T-cell (primary cell): ENCODE measurements around the gene FDXACB1. TPM values are rescaled to one million over a fixed set of nuclear protein-coding genes. Genes with fewer than 3 reads are reported as not detected.
A peak's percentile ranks its signal among the peaks of the same experiment; 100 is the strongest.

Experiments used
- ATAC-seq, 4 experiments: fragments of 200-7000 bp in 3 of 4; fragments of 150-1000 bp in 1 of 4; cut with Tn5 transposase; replicated peaks in 1 of 4; 1 replicate in 3 of 4; 2 replicates in 1 of 4; pipeline ENCODE4 v1.10.0; 2021; ENCODE audit warnings: moderate library complexity in 3 of 4, mild to moderate bottlenecking in 2 of 4, moderate number of reproducible peaks in 1 of 4
- CTCF ChIA-PET, 2 donors: fragments of 300-600 bp; sonication (Branson Sonifier 250); formaldehyde crosslinking; loops; one replicate each; lab custom pipeline; 2022; ENCODE audit warnings: antibody characterized with exemption in 2 of 2; lab: Charles Lee
- POLR2A ChIA-PET, 2 donors: fragments of 300-600 bp; sonication (Branson Sonifier 250); formaldehyde crosslinking; loops; one replicate each; lab custom pipeline; 2022; ENCODE audit warnings: antibody characterized with exemption in 2 of 2; lab: Charles Lee
- DNase-seq, 35 experiments: peaks; one replicate each; pipeline versions ENCODE4 v3.0.0 to v3.0.0-alpha.2; 2013 to 2023
- H3K27ac ChIP-seq: one replicate; pipeline ENCODE4 v1.5.1; 2013; ENCODE audit warnings: low read length
- H3K27me3 ChIP-seq, 2 experiments: replicated peaks in 1 of 2; 1 replicate in 1 of 2; 2 replicates in 1 of 2; pipeline versions ENCODE4 v1.6.1 to v1.7.0; 2013; ENCODE audit warnings: low read length in 1 of 2, mixed read lengths in 1 of 2; ENCODE audit not compliant: control insufficient read depth in 2 of 2, insufficient read depth in 2 of 2; ENCODE audit errors: extremely low read depth in 1 of 2
- H3K36me3 ChIP-seq, 2 donors: 1 replicate in 1 of 2; 2 replicates in 1 of 2; pipeline versions ENCODE4 v1.6.1 to v1.7.0; 2013; ENCODE audit warnings: low read length in 1 of 2; ENCODE audit not compliant: control insufficient read depth in 2 of 2, insufficient read depth in 1 of 2; ENCODE audit errors: extremely low read depth in 1 of 2
- H3K4me1 ChIP-seq, 2 experiments: 1 replicate in 1 of 2; 2 replicates in 1 of 2; pipeline versions ENCODE4 v1.6.1 to v1.7.0; 2013; ENCODE audit warnings: low read length in 2 of 2, mixed read lengths in 1 of 2; ENCODE audit not compliant: insufficient read depth in 2 of 2, control insufficient read depth in 1 of 2; ENCODE audit errors: extremely low read depth in 1 of 2
- H3K4me3 ChIP-seq, 2 donors: 1 replicate in 1 of 2; 2 replicates in 1 of 2; pipeline versions ENCODE4 v1.5.1 to v1.7.0; 2013; ENCODE audit warnings: mild to moderate bottlenecking in 2 of 2, low read length in 1 of 2, moderate library complexity in 1 of 2; ENCODE audit not compliant: control insufficient read depth in 1 of 2; ENCODE audit errors: extremely low read depth in 1 of 2
- H3K9me3 ChIP-seq: 2 replicates; pipeline ENCODE4 v1.7.0; 2013
- H3K27ac Mint-ChIP-seq, 2 donors: one replicate each; pipeline ENCODE4 v1.8.0; 2020 to 2021; ENCODE audit warnings: mild to moderate bottlenecking in 2 of 2, mixed read lengths in 2 of 2
- H3K27me3 Mint-ChIP-seq, 2 donors: one replicate each; pipeline ENCODE4 v1.8.0; 2021 to 2022; ENCODE audit warnings: mixed read lengths in 2 of 2
- H3K36me3 Mint-ChIP-seq: one replicate; pipeline ENCODE4 v1.8.0; 2021; ENCODE audit warnings: mixed read lengths
- H3K4me1 Mint-ChIP-seq, 3 donors: one replicate each; pipeline ENCODE4 v1.8.0; 2020 to 2022; ENCODE audit warnings: mixed read lengths in 3 of 3, mild to moderate bottlenecking in 1 of 3
- H3K4me3 Mint-ChIP-seq, 3 donors: one replicate each; pipeline ENCODE4 v1.8.0; 2020 to 2022; ENCODE audit warnings: mild to moderate bottlenecking in 3 of 3, mixed read lengths in 3 of 3, moderate library complexity in 3 of 3
- H3K9me3 Mint-ChIP-seq, 3 donors: one replicate each; pipeline ENCODE4 v1.8.0; 2020 to 2022; ENCODE audit warnings: mixed read lengths in 3 of 3
- WGBS: methylation state at CpG from one replicate; pipeline ENCODE4 v1.1.5; 2013; ENCODE audit warnings: missing lambda C conversion rate; ENCODE audit not compliant: insufficient coverage; 5-methylcytosine and 5-hydroxymethylcytosine counted together
- total RNA-seq, 35 experiments: library from RNA in 6 of 35; stranded (reverse) in 6 of 35; fragments of 120-200 nt in 1 of 35; gene quantifications; one replicate each; pipeline versions ENCODE4 v1.2.1 to v1.2.4 and lab custom pipeline; 2013 to 2026

FDXACB1 gene
- total RNA-seq, 5 donors from 2014 or later (not counting 1 experiment from before 2014, with no cell fraction given): 3.8 to 6.0 (median 4.3) TPM

DNA sequence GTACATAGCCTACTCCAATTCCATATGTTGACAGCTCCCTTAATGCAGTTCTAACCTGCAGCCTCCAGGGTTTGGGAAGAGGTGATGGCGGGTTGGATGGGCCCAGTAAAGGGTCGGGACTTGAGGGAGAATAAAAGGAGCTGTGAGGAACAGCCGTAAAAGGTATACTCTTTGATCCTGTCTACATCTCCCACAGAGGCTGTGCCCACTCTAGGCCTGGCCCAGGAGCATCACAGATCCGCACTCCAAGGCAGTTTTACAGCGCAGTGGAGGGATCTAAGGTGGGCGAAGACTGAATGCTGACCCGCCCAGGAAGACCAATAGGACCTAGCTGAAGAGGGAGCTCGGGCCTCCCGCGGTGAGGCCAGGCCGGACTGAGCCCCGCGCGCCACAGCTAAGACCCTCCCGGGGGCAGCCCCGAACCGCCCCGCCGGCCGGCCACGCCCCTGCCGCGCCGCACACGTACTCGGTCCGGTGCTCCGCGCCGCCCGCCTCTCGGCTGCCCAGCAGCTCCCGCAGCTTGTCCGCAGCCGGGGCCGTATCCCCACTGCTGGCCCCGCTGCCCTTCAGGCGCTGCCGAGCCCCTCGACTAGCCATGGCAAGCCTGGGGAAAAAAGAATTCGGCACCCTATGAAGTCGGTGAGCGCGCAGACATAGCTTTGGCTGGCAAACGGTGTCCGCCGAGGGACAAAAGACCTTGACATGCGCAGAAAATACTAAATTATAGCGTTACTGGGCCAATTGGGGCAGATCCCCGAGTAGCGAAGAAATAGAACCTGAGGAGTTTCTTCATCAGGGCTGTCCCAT is 7.9 kb downstream of the FDXACB1 start, which contains the start of gene ALG9:
Gene ALG9, minus strand, starts transcription at position 696 of the 807 bp plus-strand sequence. Its CDS starts 99 bp downstream, at position 597.
- POLR2A ChIA-PET: interaction anchor here (0.6 to 1.8 kb wide), 8 partner anchors 11 to 274 kb away, joined by 3 to 16 read pairs (median 6); partner anchors contain the start of gene DIXDC1 (in 1 of the 2)

GRCh38 chr11:111870522-111870885 is 8.5 kb downstream of the FDXACB1 start:
- no peak for ATAC-seq
- H3K4me3 ChIP-seq: peak overlapping the region; percentile 72 to 79
- peaks cover 0 to 39% of the 10 kb centered on the region in 2 donors for H3K36me3 ChIP-seq
- CTCF ChIA-PET: interaction anchor here (0.6 to 2.8 kb wide), 10 partner anchors 11 to 1575 kb away, joined by 3 to 20 read pairs (median 6); partner anchors contain the start of genes CFAP68 (in 1 of the 2) and PPP2R1B (in 1 of the 2)
- H3K9me3 ChIP-seq: no peaks in the 10 kb centered on the region
- Mint-ChIP-seq H3K4me1 (peaks cover 18 to 26% (median 22%) of the 10 kb centered on the region in 3 donors), H3K27me3 (no peaks in the 10 kb centered on the region), H3K27ac (peak overlapping the region; percentile 85 to 89), H3K36me3 (peaks cover 34% of the 10 kb centered on the region), H3K4me3 (peak overlapping the region; percentile 90 to 94 (median 91)), H3K9me3 (no peaks in the 10 kb centered on the region)
- H3K4me1 ChIP-seq: peaks cover 4 to 8% of the 10 kb centered on the region in 2 experiments
- H3K27ac ChIP-seq: peak overlapping the region; percentile 76
- POLR2A ChIA-PET: interaction anchor here (0.6 to 1.2 kb wide), 4 partner anchors 67 to 204 kb away, joined by 3 to 16 read pairs (median 12); partner anchors contain the start of gene DIXDC1 (in 1 of the 2)
- no peak for DNase-seq
- no peaks in the 10 kb centered on the region for H3K27me3 ChIP-seq

More for the DNA sequence above, 7.9 kb downstream of the FDXACB1 start, which contains the start of gene ALG9:
- Histone ChIP-seq H3K9me3 (no peaks in the 10 kb centered on the region), H3K4me1 (peaks cover 4 to 8% of the 10 kb centered on the region in 2 experiments), H3K36me3 (peaks cover 0 to 41% of the 10 kb centered on the region in 2 donors), H3K27ac (peak within 1 kb of the TSS; percentile 76), H3K27me3 (no peaks in the 10 kb centered on the region), H3K4me3 (peak within 1 kb of the TSS; percentile 72 to 79)
- H3K36me3 Mint-ChIP-seq: peaks cover 33% of the 10 kb centered on the region
- H3K4me1 Mint-ChIP-seq: peaks cover 18 to 26% (median 22%) of the 10 kb centered on the region in 3 donors
- no peaks in the 10 kb centered on the region for H3K27me3 Mint-ChIP-seq
- DNase-seq: peak; percentile 71 to 92 (median 86)
- peak within 1 kb of the TSS; percentile 90 to 94 (median 91) for H3K4me3 Mint-ChIP-seq
- under 1% methylated on average over 48 of the region's 51 CpGs for WGBS
- peak within 1 kb of the TSS; percentile 93 to 94 for H3K27ac Mint-ChIP-seq
- CTCF ChIA-PET: interaction anchor here (0.5 to 2.8 kb wide), 17 partner anchors 9 to 1442 kb away, joined by 3 to 20 read pairs (median 4); partner anchors contain the start of genes CFAP68 (in 1 of the 2) and PPP2R1B (in 1 of the 2)
- peak; percentile 89 to 91 (median 90) for ATAC-seq
- H3K9me3 Mint-ChIP-seq: no peaks in the 10 kb centered on the region

DNA sequence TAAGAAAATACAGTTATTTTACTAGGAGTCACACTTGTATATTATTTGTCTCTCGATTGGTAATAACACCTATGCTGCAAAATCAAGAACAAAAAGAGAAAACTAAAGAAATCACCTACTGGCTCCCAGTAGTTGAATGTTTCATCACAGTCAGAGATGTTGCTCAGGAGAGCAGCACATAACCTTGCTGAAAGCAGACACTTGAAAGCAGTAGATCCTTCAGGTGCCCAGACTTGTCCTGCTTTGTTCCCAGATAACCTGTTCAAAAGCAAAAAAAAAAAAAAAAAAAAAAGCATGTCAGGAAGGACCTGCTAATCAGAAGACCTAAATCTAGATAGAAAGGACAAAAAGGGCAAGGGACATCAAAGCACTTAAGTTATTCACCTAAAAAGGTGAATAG is 8.9 kb downstream of the FDXACB1 start:
- Histone ChIP-seq H3K4me3 (no peak overlapping the region), H3K36me3 (peaks cover 0 to 37% of the 10 kb centered on the region in 2 donors), H3K27me3 (no peaks in the 10 kb centered on the region), H3K4me1 (peaks cover 4 to 8% of the 10 kb centered on the region in 2 experiments), H3K27ac (peak overlapping the region; percentile 76), H3K9me3 (no peaks in the 10 kb centered on the region)
- no peaks in the 10 kb centered on the region for H3K9me3 Mint-ChIP-seq
- H3K4me1 Mint-ChIP-seq: peaks cover 18 to 26% (median 22%) of the 10 kb centered on the region in 3 donors
- ATAC-seq: no peak
- no peak overlapping the region for H3K27ac Mint-ChIP-seq
- H3K4me3 Mint-ChIP-seq: peak overlapping the region; percentile 32 to 91 (median 34)
- H3K27me3 Mint-ChIP-seq: no peaks in the 10 kb centered on the region
- WGBS: no CpG with 5 or more reads among the region's 1 CpG
- no peak for DNase-seq
- H3K36me3 Mint-ChIP-seq: peaks cover 37% of the 10 kb centered on the region
- CTCF ChIA-PET: interaction anchor here (0.6 to 2.8 kb wide), 9 partner anchors 11 to 1574 kb away, joined by 3 to 20 read pairs (median 5); partner anchors contain the start of genes CFAP68 (in 1 of the 2) and PPP2R1B (in 1 of the 2)
- POLR2A ChIA-PET: interaction anchor here (0.6 to 1.2 kb wide), 4 partner anchors 67 to 205 kb away, joined by 3 to 16 read pairs (median 12); partner anchors contain the start of gene DIXDC1 (in 1 of the 2)

DNA sequence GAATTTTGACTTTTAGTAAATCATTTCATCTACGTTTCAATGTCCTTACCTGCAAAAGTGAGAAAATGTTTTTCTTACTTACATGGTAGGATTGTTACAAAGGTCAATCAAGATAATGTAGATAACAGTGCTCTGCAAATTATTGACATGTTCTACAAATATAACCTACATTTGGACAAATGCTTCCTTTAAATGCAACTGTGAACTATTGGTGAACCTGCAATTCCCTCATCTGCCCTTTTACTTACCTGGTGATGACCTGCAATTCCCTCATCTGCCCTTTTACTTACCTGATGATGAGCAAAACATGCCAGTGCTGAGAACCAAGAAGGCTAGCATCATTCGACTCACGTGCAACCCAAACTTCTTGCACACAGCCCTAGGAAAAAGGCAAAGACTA is 18.7 kb downstream of the FDXACB1 start:
- Histone ChIP-seq H3K9me3 (no peaks in the 10 kb centered on the region), H3K36me3 (peaks cover 14 to 61% of the 10 kb centered on the region in 2 donors), H3K27me3 (no peaks in the 10 kb centered on the region), H3K27ac (no peak overlapping the region), H3K4me3 (no peak overlapping the region), H3K4me1 (no peaks in the 10 kb centered on the region)
- Mint-ChIP-seq H3K27me3 (no peaks in the 10 kb centered on the region), H3K4me3 (no peak overlapping the region), H3K4me1 (no peaks in the 10 kb centered on the region), H3K9me3 (no peaks in the 10 kb centered on the region), H3K36me3 (peaks cover 53% of the 10 kb centered on the region), H3K27ac (no peak overlapping the region)
- no CpG with 5 or more reads among the region's 3 CpGs for WGBS
- POLR2A ChIA-PET: no interaction called here
- CTCF ChIA-PET: interaction anchor here (0.8 to 1.6 kb wide), 3 partner anchors 14 to 99 kb away, joined by 3 to 4 read pairs (median 3); no protein-coding TSS in a partner anchor
- ATAC-seq (no peak), DNase-seq (no peak)

DNA sequence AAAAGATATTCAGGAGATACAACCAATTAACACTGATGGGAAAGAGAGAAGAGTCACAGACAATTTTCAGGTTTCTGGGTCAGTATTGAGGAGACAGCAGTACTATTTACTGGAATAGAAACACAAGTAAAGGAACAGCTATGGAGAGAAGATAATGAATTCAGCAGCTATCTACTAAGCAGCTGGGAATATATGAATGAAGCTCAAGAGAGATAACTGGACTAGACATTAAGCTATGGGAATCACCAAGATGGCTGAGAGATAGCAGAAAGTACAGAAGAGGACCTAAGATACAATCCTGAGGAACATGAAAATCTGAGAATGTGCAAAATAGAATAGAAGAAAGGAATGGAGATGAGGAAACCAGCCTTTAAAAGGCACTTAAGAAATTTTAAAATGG is 23.5 kb downstream of the FDXACB1 start:
- ATAC-seq (no peak), DNase-seq (no peak)
- ChIA-PET CTCF (interaction anchor here (0.6 to 0.9 kb wide), 2 partner anchors 9 to 217 kb away, joined by 3 read pairs; no protein-coding TSS in a partner anchor), POLR2A (no interaction called here)
- H3K4me3 Mint-ChIP-seq: no peak overlapping the region
- H3K36me3 Mint-ChIP-seq: peaks cover 66% of the 10 kb centered on the region
- H3K27me3 ChIP-seq: no peaks in the 10 kb centered on the region
- H3K27ac ChIP-seq: no peak overlapping the region
- H3K4me1 Mint-ChIP-seq: no peaks in the 10 kb centered on the region
- no peaks in the 10 kb centered on the region for H3K9me3 Mint-ChIP-seq
- H3K27ac Mint-ChIP-seq: no peak overlapping the region
- no peaks in the 10 kb centered on the region for H3K4me1 ChIP-seq
- H3K27me3 Mint-ChIP-seq: no peaks in the 10 kb centered on the region
- no peak overlapping the region for H3K4me3 ChIP-seq
- no peaks in the 10 kb centered on the region for H3K9me3 ChIP-seq
- peaks cover 16 to 64% of the 10 kb centered on the region in 2 donors for H3K36me3 ChIP-seq

DNA sequence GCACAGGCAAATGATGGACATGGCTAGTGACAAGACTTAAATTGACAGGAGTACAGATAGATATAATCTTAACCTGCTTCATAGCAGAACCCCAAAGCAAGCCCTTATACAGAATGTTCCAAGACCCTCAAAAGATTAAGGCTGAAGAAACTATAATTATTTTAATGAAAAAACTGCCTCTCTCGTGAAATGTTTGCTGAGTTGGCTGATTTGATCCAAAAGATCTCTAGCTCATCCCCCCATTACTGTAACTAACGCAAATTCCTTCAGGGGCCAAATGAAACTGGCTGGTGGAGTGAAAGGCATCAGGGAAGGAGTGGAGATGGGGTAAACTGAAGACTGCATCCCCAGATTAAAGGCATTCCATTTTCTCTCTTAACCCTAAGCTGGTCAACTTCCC is 26.9 kb downstream of the FDXACB1 start:
- Mint-ChIP-seq H3K4me3 (no peak overlapping the region), H3K36me3 (peaks cover 55% of the 10 kb centered on the region), H3K27me3 (no peaks in the 10 kb centered on the region), H3K9me3 (no peaks in the 10 kb centered on the region), H3K4me1 (no peaks in the 10 kb centered on the region), H3K27ac (no peak overlapping the region)
- no peaks in the 10 kb centered on the region for H3K9me3 ChIP-seq
- ATAC-seq (no peak), DNase-seq (no peak)
- no peak overlapping the region for H3K27ac ChIP-seq
- CTCF ChIA-PET: interaction anchor here in 1 of 2 donors (1.1 to 2.0 kb wide), 2 partner anchors 11 to 13 kb away, joined by 4 to 5 read pairs; no protein-coding TSS in a partner anchor
- H3K36me3 ChIP-seq: peaks cover 20 to 56% of the 10 kb centered on the region in 2 donors
- no peaks in the 10 kb centered on the region for H3K27me3 ChIP-seq
- no CpG with 5 or more reads among the region's 2 CpGs for WGBS
- H3K4me3 ChIP-seq: no peak overlapping the region
- H3K4me1 ChIP-seq: no peaks in the 10 kb centered on the region
- POLR2A ChIA-PET: no interaction called here
